ENCODE data around the gene CORIN.

The CORIN gene

GRCh38 chr4:47639531-47639930 lies 198.3 kb downstream of the CORIN start:
- no peak for DNase-seq

- DNase-seq, result no peak
Observed at GRCh38 chr4:47631161-47631560, 206.7 kb downstream of the CORIN start.

- no peak for DNase-seq
Observed at GRCh38 chr4:47624031-47624441, 213.8 kb downstream of the CORIN start.

- no peak for DNase-seq
Observed at GRCh38 chr4:47621181-47621580, 216.7 kb downstream of the CORIN start.

- DNase-seq, result no peak
Observed at GRCh38 chr4:47619691-47620090, 218.2 kb downstream of the CORIN start.

- DNase-seq, result no peak
Observed at GRCh38 chr4:47617607-47618006, 220.3 kb downstream of the CORIN start.

GRCh38 chr4:47615385-47615784 lies 222.5 kb downstream of the CORIN start:
- DNase-seq, result no peak

- DNase-seq, result no peak
Observed at GRCh38 chr4:47612116-47613023, 225.5 kb downstream of the CORIN start.

GRCh38 chr4:47606482-47606881 lies 231.4 kb downstream of the CORIN start:
- no peak for DNase-seq

GRCh38 chr4:47598896-47599295 lies 239.0 kb downstream of the CORIN start:
- no peak for DNase-seq

GRCh38 chr4:47598320-47598719 lies 239.5 kb downstream of the CORIN start:
- no peak for DNase-seq

GRCh38 chr4:47597696-47598095 lies 240.2 kb downstream of the CORIN start:
- DNase-seq, result no peak

GRCh38 chr4:47590325-47590724 lies 247.5 kb downstream of the CORIN start:
- no peak for DNase-seq

GRCh38 chr4:47579235-47579634 lies 258.6 kb downstream of the CORIN start:
- DNase-seq, result no peak

GRCh38 chr4:47577779-47578553 lies 259.9 kb downstream of the CORIN start:
- no peak for DNase-seq

- DNase-seq, result no peak
Observed at GRCh38 chr4:47572981-47573380, 264.9 kb downstream of the CORIN start.

- DNase-seq, result no peak
Observed at GRCh38 chr4:47570816-47571215, 267.1 kb downstream of the CORIN start.

- DNase-seq, result no peak
Observed at GRCh38 chr4:47567511-47567910, 270.4 kb downstream of the CORIN start.

- no peak for DNase-seq
Observed at GRCh38 chr4:47566969-47567368, 270.9 kb downstream of the CORIN start.

- no peak for DNase-seq
Observed at GRCh38 chr4:47566566-47566965, 271.3 kb downstream of the CORIN start.

- DNase-seq, result no peak
Observed at GRCh38 chr4:47562297-47562696, 275.6 kb downstream of the CORIN start.

GRCh38 chr4:47561331-47561730 lies 276.5 kb downstream of the CORIN start:
- no peak for DNase-seq

GRCh38 chr4:47560682-47561081 lies 277.2 kb downstream of the CORIN start:
- DNase-seq, result no peak

- no peak for DNase-seq
Observed at GRCh38 chr4:47557255-47557654, 280.6 kb downstream of the CORIN start.

Data from NCI-H187 (cell line).